ENCODE measurements around the gene SAP30BP.

SAP30BP gene

GRCh38 chr17:75701288-75701687 lies 34.1 kb downstream of the SAP30BP start:
- POLR2A ChIA-PET, result no interaction called here
- Histone ChIP-seq H3K4me3 (ENCODE audit: control insufficient read depth in 1 of 7, extremely low read depth in 1 of 7, insufficient read depth in 4 of 7, low read depth in 2 of 7, low read length in 6 of 7) (no peak overlapping the region), H3K27ac (ENCODE audit: insufficient read depth in 1 of 2, low read depth in 1 of 2, low read length in 2 of 2, poor library complexity in 1 of 2, severe bottlenecking in 2 of 2) (no peak overlapping the region), H3K27me3 (replicated peaks in 2 of 5; ENCODE audit: control insufficient read depth in 4 of 5, insufficient read depth in 5 of 5, low read length in 4 of 5) (no peaks in the 10 kb centered on the region), H3K4me1 (ENCODE audit: control extremely low read depth in 1 of 4, control insufficient read depth in 4 of 4, insufficient read depth in 4 of 4, low read length in 3 of 4) (peaks cover 0 to 4% (median under 1%) of the 10 kb centered on the region in 4 experiments), H3K36me3 (ENCODE audit: control insufficient read depth in 4 of 4, insufficient read depth in 4 of 4, low read length in 3 of 4) (peaks cover 4 to 86% (median 65%) of the 10 kb centered on the region in 4 experiments), H3K9me3 (ENCODE audit: control extremely low read depth in 1 of 5, control insufficient read depth in 4 of 5, insufficient read depth in 2 of 5, low read depth in 1 of 5, low read length in 4 of 5) (no peaks in the 10 kb centered on the region)
- 96% methylated on average over 9 of the region's 10 CpGs for WGBS (ENCODE audit: insufficient coverage)
- CTCF ChIA-PET, result no interaction called here
- no peak for DNase-seq

- no peak overlapping the region for H3K4me3 ChIP-seq (ENCODE audit: control insufficient read depth in 1 of 7, extremely low read depth in 1 of 7, insufficient read depth in 4 of 7, low read depth in 2 of 7, low read length in 6 of 7)
- WGBS (ENCODE audit: insufficient coverage), result 92% methylated on average over 12 of the region's 12 CpGs
- H3K9me3 ChIP-seq (ENCODE audit: control extremely low read depth in 1 of 5, control insufficient read depth in 4 of 5, insufficient read depth in 2 of 5, low read depth in 1 of 5, low read length in 4 of 5), result no peaks in the 10 kb centered on the region
- peaks cover 2 to 90% (median 65%) of the 10 kb centered on the region in 4 experiments for H3K36me3 ChIP-seq (ENCODE audit: control insufficient read depth in 4 of 4, insufficient read depth in 4 of 4, low read length in 3 of 4)
- no peak for DNase-seq
- H3K27ac ChIP-seq (ENCODE audit: insufficient read depth in 1 of 2, low read depth in 1 of 2, low read length in 2 of 2, poor library complexity in 1 of 2, severe bottlenecking in 2 of 2), result no peak overlapping the region
- ChIA-PET CTCF (interaction anchor here (1.0 to 2.7 kb wide), 2 partner anchors 45 to 47 kb away, joined by 3 to 17 read pairs; no protein-coding TSS in a partner anchor), POLR2A (interaction anchor here (0.6 kb wide), 1 partner anchor 398 kb away, joined by 3 read pairs; no protein-coding TSS in a partner anchor)
- peaks cover 0 to 24% (median 8%) of the 10 kb centered on the region in 4 experiments for H3K4me1 ChIP-seq (ENCODE audit: control extremely low read depth in 1 of 4, control insufficient read depth in 4 of 4, insufficient read depth in 4 of 4, low read length in 3 of 4)
- H3K27me3 ChIP-seq (replicated peaks in 2 of 5; ENCODE audit: control insufficient read depth in 4 of 5, insufficient read depth in 5 of 5, low read length in 4 of 5), result no peaks in the 10 kb centered on the region
These were observed 36.1 kb downstream of the SAP30BP start for GRCh38 chr17:75703191-75703590.

GRCh38 chr17:75703591-75703990 lies 36.5 kb downstream of the SAP30BP start:
- 97% methylated on average over 7 of the region's 9 CpGs for WGBS (ENCODE audit: insufficient coverage)
- peaks cover 2 to 92% (median 68%) of the 10 kb centered on the region in 4 experiments for H3K36me3 ChIP-seq (ENCODE audit: control insufficient read depth in 4 of 4, insufficient read depth in 4 of 4, low read length in 3 of 4)
- POLR2A ChIA-PET, result no interaction called here
- CTCF ChIA-PET, result interaction anchor here (1.0 to 2.7 kb wide), 4 partner anchors 13 to 47 kb away, joined by 3 to 17 read pairs (median 3); no protein-coding TSS in a partner anchor
- H3K4me1 ChIP-seq (ENCODE audit: control extremely low read depth in 1 of 4, control insufficient read depth in 4 of 4, insufficient read depth in 4 of 4, low read length in 3 of 4), result peaks cover 0 to 26% (median 8%) of the 10 kb centered on the region in 4 experiments
- H3K4me3 ChIP-seq (ENCODE audit: control insufficient read depth in 1 of 7, extremely low read depth in 1 of 7, insufficient read depth in 4 of 7, low read depth in 2 of 7, low read length in 6 of 7), result no peak overlapping the region
- no peaks in the 10 kb centered on the region for H3K27me3 ChIP-seq (replicated peaks in 2 of 5; ENCODE audit: control insufficient read depth in 4 of 5, insufficient read depth in 5 of 5, low read length in 4 of 5)
- no peaks in the 10 kb centered on the region for H3K9me3 ChIP-seq (ENCODE audit: control extremely low read depth in 1 of 5, control insufficient read depth in 4 of 5, insufficient read depth in 2 of 5, low read depth in 1 of 5, low read length in 4 of 5)
- DNase-seq, result no peak
- no peak overlapping the region for H3K27ac ChIP-seq (ENCODE audit: insufficient read depth in 1 of 2, low read depth in 1 of 2, low read length in 2 of 2, poor library complexity in 1 of 2, severe bottlenecking in 2 of 2)

- POLR2A ChIA-PET, result interaction anchor here (0.6 kb wide), 1 partner anchor 47 kb away, joined by 3 read pairs; no protein-coding TSS in a partner anchor
- Histone ChIP-seq H3K27ac (ENCODE audit: insufficient read depth in 1 of 2, low read depth in 1 of 2, low read length in 2 of 2, poor library complexity in 1 of 2, severe bottlenecking in 2 of 2) (no peak overlapping the region), H3K27me3 (replicated peaks in 2 of 5; ENCODE audit: control insufficient read depth in 4 of 5, insufficient read depth in 5 of 5, low read length in 4 of 5) (no peaks in the 10 kb centered on the region), H3K36me3 (ENCODE audit: control insufficient read depth in 4 of 4, insufficient read depth in 4 of 4, low read length in 3 of 4) (peaks cover 2 to 84% (median 61%) of the 10 kb centered on the region in 4 experiments), H3K4me3 (ENCODE audit: control insufficient read depth in 1 of 7, extremely low read depth in 1 of 7, insufficient read depth in 4 of 7, low read depth in 2 of 7, low read length in 6 of 7) (no peak overlapping the region), H3K9me3 (ENCODE audit: control extremely low read depth in 1 of 5, control insufficient read depth in 4 of 5, insufficient read depth in 2 of 5, low read depth in 1 of 5, low read length in 4 of 5) (no peaks in the 10 kb centered on the region), H3K4me1 (ENCODE audit: control extremely low read depth in 1 of 4, control insufficient read depth in 4 of 4, insufficient read depth in 4 of 4, low read length in 3 of 4) (peaks cover 0 to 26% (median 8%) of the 10 kb centered on the region in 4 experiments)
- no peak for DNase-seq
- CTCF ChIA-PET, result interaction anchor here (0.9 to 1.3 kb wide), 7 partner anchors 8 to 53 kb away, joined by 3 to 5 read pairs (median 3); partner anchors contain the start of gene ITGB4
- WGBS (ENCODE audit: insufficient coverage), result 97% methylated on average over 23 of the region's 27 CpGs
These were observed 38.1 kb downstream of the SAP30BP start for GRCh38 chr17:75704963-75705875.

- POLR2A ChIA-PET, result interaction anchor here (0.6 to 1.2 kb wide), 3 partner anchors 23 to 48 kb away, joined by 3 read pairs; no protein-coding TSS in a partner anchor
- Histone ChIP-seq H3K9me3 (ENCODE audit: control extremely low read depth in 1 of 5, control insufficient read depth in 4 of 5, insufficient read depth in 2 of 5, low read depth in 1 of 5, low read length in 4 of 5) (no peaks in the 10 kb centered on the region), H3K4me1 (ENCODE audit: control extremely low read depth in 1 of 4, control insufficient read depth in 4 of 4, insufficient read depth in 4 of 4, low read length in 3 of 4) (peaks cover 0 to 26% (median 8%) of the 10 kb centered on the region in 4 experiments), H3K27ac (ENCODE audit: insufficient read depth in 1 of 2, low read depth in 1 of 2, low read length in 2 of 2, poor library complexity in 1 of 2, severe bottlenecking in 2 of 2) (peak overlapping the region in 1 of 2 experiments; percentile 50), H3K36me3 (ENCODE audit: control insufficient read depth in 4 of 4, insufficient read depth in 4 of 4, low read length in 3 of 4) (peaks cover 2 to 74% (median 52%) of the 10 kb centered on the region in 4 experiments), H3K27me3 (replicated peaks in 2 of 5; ENCODE audit: control insufficient read depth in 4 of 5, insufficient read depth in 5 of 5, low read length in 4 of 5) (no peaks in the 10 kb centered on the region), H3K4me3 (ENCODE audit: control insufficient read depth in 1 of 7, extremely low read depth in 1 of 7, insufficient read depth in 4 of 7, low read depth in 2 of 7, low read length in 6 of 7) (no peak overlapping the region)
- 88% methylated on average over 12 of the region's 20 CpGs for WGBS (ENCODE audit: insufficient coverage)
- no peak for DNase-seq
- CTCF ChIA-PET, result interaction anchor here (1.3 kb wide), 2 partner anchors 15 to 54 kb away, joined by 4 to 5 read pairs; partner anchors contain the start of gene ITGB4
These were observed 39.0 kb downstream of the SAP30BP start for GRCh38 chr17:75706042-75706728.

- ChIA-PET CTCF (interaction anchor here (0.6 to 1.4 kb wide), 4 partner anchors 18 to 77 kb away, joined by 3 to 4 read pairs (median 4); no protein-coding TSS in a partner anchor), POLR2A (interaction anchor here (0.8 to 1.2 kb wide), 3 partner anchors 19 to 41 kb away, joined by 3 to 4 read pairs (median 3); no protein-coding TSS in a partner anchor)
- 34% methylated on average over 10 of the region's 12 CpGs for WGBS (ENCODE audit: insufficient coverage)
- H3K9me3 ChIP-seq (ENCODE audit: control extremely low read depth in 1 of 5, control insufficient read depth in 4 of 5, insufficient read depth in 2 of 5, low read depth in 1 of 5, low read length in 4 of 5), result no peaks in the 10 kb centered on the region
- no peak overlapping the region for H3K4me3 ChIP-seq (ENCODE audit: control insufficient read depth in 1 of 7, extremely low read depth in 1 of 7, insufficient read depth in 4 of 7, low read depth in 2 of 7, low read length in 6 of 7)
- peak in 2 of 3 donors; percentile 64 to 81 for DNase-seq
- peak overlapping the region; percentile 50 to 72 for H3K27ac ChIP-seq (ENCODE audit: insufficient read depth in 1 of 2, low read depth in 1 of 2, low read length in 2 of 2, poor library complexity in 1 of 2, severe bottlenecking in 2 of 2)
- H3K27me3 ChIP-seq (replicated peaks in 2 of 5; ENCODE audit: control insufficient read depth in 4 of 5, insufficient read depth in 5 of 5, low read length in 4 of 5), result no peaks in the 10 kb centered on the region
- peaks cover 2 to 65% (median 43%) of the 10 kb centered on the region in 4 experiments for H3K36me3 ChIP-seq (ENCODE audit: control insufficient read depth in 4 of 4, insufficient read depth in 4 of 4, low read length in 3 of 4)
- H3K4me1 ChIP-seq (ENCODE audit: control extremely low read depth in 1 of 4, control insufficient read depth in 4 of 4, insufficient read depth in 4 of 4, low read length in 3 of 4), result peaks cover 0 to 26% (median 8%) of the 10 kb centered on the region in 4 experiments
These were observed 40.0 kb downstream of the SAP30BP start for GRCh38 chr17:75707079-75707571.

All from common myeloid progenitor, CD34-positive (primary cell).